Natural killer cell (primary cell): ENCODE results near the gene DPYSL3. TPM values are rescaled to one million over a fixed set of nuclear protein-coding genes. Genes with fewer than 3 reads are reported as not detected.

Experiments
- ATAC-seq, 3 donors: fragments of 150-1000 bp in 2 of 3; fragments of 200-7000 bp in 1 of 3; cut with Tn5 transposase; 1 replicate in 1 of 3; 2 replicates in 2 of 3; pipeline ENCODE4 v1.10.0; 2021; ENCODE audit warnings: mild to moderate bottlenecking in 2 of 3, moderate library complexity in 2 of 3
- DNase-seq, 2 donors: peaks; one replicate each; pipeline versions ENCODE4 v3.0.0 to v3.0.0-alpha.2; 2013 to 2021; ENCODE audit warnings: mixed read lengths in 1 of 2
- H3K27ac ChIP-seq: one replicate; pipeline ENCODE4 v1.5.1; 2013; ENCODE audit warnings: mild to moderate bottlenecking, low read length
- H3K27me3 ChIP-seq: one replicate; pipeline ENCODE4 v1.6.1; 2013; ENCODE audit warnings: low read length; ENCODE audit not compliant: control insufficient read depth, insufficient read depth
- H3K36me3 ChIP-seq: one replicate; pipeline ENCODE4 v1.6.1; 2013; ENCODE audit warnings: low read length; ENCODE audit not compliant: control insufficient read depth, insufficient read depth
- H3K4me1 ChIP-seq: one replicate; pipeline ENCODE4 v1.6.1; 2013; ENCODE audit warnings: low read length; ENCODE audit not compliant: control insufficient read depth, insufficient read depth
- H3K4me3 ChIP-seq: one replicate; pipeline ENCODE4 v1.5.1; 2013; ENCODE audit warnings: low read length
- H3K9me3 ChIP-seq: one replicate; pipeline ENCODE4 v1.6.1; 2013; ENCODE audit warnings: low read length; ENCODE audit not compliant: control insufficient read depth, insufficient read depth
- H3K27ac Mint-ChIP-seq, 2 donors: one replicate each; pipeline ENCODE4 v1.8.0; 2022; ENCODE audit warnings: mild to moderate bottlenecking in 2 of 2, mixed read lengths in 2 of 2, moderate library complexity in 1 of 2
- H3K27me3 Mint-ChIP-seq, 2 donors: one replicate each; pipeline ENCODE4 v1.8.0; 2022; ENCODE audit warnings: low read depth in 2 of 2, mixed read lengths in 2 of 2
- H3K36me3 Mint-ChIP-seq: one replicate; pipeline ENCODE4 v1.8.0; 2022; ENCODE audit warnings: mixed read lengths
- H3K4me1 Mint-ChIP-seq, 2 donors: one replicate each; pipeline ENCODE4 v1.8.0; 2022; ENCODE audit warnings: mixed read lengths in 2 of 2
- H3K4me3 Mint-ChIP-seq: one replicate; pipeline ENCODE4 v1.8.0; 2022; ENCODE audit warnings: mild to moderate bottlenecking, moderate library complexity, mixed read lengths
- H3K9me3 Mint-ChIP-seq, 2 donors: one replicate each; pipeline ENCODE4 v1.8.0; 2022; ENCODE audit warnings: mixed read lengths in 2 of 2
- WGBS: methylation state at CpG from one replicate; pipeline ENCODE4 v1.1.7; 2013; ENCODE audit warnings: missing lambda C conversion rate; ENCODE audit not compliant: insufficient coverage; 5-methylcytosine and 5-hydroxymethylcytosine counted together
- intact Hi-C: fragments of 100-400 bp; cut with micrococcal nuclease; formaldehyde crosslinking; loops from one replicate; pipeline ENCODE4 v1.14.2; 2022
- total RNA-seq, 4 donors: library from RNA; stranded (reverse); fragments of 120-200 nt in 1 of 4; gene quantifications; one replicate each; pipeline versions ENCODE4 v1.2.3 to v1.2.4, GENCODE V29; 2013 to 2022
- TF ChIP-seq, protein P1 (sequence below): fragments of 200-600 bp; IDR thresholded peaks from one replicate; pipeline ENCODE4 v1.8.0; 2022; ENCODE audit warnings: antibody characterized with exemption

The DPYSL3 gene
- not detected for total RNA-seq
- total RNA-seq (2013) = not detected

DNA sequence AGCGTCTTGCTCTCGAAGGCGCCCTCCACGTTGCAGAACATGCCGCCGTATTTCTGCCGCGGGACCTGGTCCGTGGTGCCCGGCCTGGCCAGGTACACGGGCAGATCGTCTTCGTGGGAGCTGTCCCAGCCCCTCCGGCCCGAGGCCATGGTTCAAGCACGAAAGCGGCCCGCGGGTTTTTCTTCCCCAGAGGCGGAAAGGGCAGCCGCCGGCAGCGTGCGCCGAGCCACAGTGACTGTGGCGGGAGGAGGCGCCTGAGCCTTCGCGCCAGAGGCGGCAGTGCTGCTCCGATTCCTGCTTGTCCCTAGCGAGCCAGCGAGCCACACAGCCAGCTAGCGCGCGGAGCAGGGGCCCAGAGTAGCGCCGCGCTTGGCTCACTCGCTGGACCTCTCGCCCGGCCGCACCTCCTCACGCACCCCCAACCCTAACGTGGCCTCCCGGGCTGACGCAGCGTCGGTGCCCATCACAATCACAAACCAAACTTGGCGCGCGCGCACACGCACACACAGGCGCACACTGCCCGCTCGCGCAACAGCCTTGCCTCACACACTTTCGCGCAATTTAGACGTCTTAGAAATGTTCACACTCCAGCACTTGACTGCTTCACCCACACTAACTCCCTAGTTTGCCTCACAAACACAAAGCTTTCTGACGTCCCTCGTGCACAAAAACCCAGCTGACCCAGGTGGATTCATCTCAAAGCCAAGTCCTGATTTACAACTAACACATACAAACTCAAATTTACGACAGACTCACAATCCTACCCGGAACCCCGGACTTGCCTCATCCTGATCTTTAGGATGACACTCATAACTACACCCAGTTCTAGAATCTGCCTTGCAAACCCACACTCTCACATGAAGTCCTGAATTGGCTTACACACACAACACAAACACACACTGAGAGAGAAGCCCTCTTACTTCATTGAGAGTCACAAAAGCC, at the start of gene DPYSL3:
Gene DPYSL3, minus strand, starts transcription at position 359 of the 942 bp plus-strand sequence. Its CDS starts 210 bp downstream, at position 149.
- intact Hi-C loops = no loop called here
- WGBS = 4% methylated on average over 66 of the region's 66 CpGs
- no peak within 1 kb of the TSS for H3K4me3 Mint-ChIP-seq
- DNase-seq = no peak
- no peaks in the 10 kb centered on the region for H3K36me3 Mint-ChIP-seq
- peaks cover 0 to 6% of the 10 kb centered on the region in 2 donors for H3K4me1 Mint-ChIP-seq
- TF ChIP-seq, protein P1, sequence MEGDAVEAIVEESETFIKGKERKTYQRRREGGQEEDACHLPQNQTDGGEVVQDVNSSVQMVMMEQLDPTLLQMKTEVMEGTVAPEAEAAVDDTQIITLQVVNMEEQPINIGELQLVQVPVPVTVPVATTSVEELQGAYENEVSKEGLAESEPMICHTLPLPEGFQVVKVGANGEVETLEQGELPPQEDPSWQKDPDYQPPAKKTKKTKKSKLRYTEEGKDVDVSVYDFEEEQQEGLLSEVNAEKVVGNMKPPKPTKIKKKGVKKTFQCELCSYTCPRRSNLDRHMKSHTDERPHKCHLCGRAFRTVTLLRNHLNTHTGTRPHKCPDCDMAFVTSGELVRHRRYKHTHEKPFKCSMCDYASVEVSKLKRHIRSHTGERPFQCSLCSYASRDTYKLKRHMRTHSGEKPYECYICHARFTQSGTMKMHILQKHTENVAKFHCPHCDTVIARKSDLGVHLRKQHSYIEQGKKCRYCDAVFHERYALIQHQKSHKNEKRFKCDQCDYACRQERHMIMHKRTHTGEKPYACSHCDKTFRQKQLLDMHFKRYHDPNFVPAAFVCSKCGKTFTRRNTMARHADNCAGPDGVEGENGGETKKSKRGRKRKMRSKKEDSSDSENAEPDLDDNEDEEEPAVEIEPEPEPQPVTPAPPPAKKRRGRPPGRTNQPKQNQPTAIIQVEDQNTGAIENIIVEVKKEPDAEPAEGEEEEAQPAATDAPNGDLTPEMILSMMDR = no peak
- no peak within 1 kb of the TSS for H3K27ac ChIP-seq
- H3K27ac Mint-ChIP-seq = no peak within 1 kb of the TSS
- no peaks in the 10 kb centered on the region for H3K9me3 Mint-ChIP-seq
- no peak within 1 kb of the TSS for H3K4me3 ChIP-seq
- no peaks in the 10 kb centered on the region for H3K36me3 ChIP-seq
- peaks cover 30 to 39% of the 10 kb centered on the region in 2 donors for H3K27me3 Mint-ChIP-seq
- H3K4me1 ChIP-seq = no peaks in the 10 kb centered on the region
- no peaks in the 10 kb centered on the region for H3K9me3 ChIP-seq
- ATAC-seq = no peak
- H3K27me3 ChIP-seq = peaks cover 5% of the 10 kb centered on the region

DNA sequence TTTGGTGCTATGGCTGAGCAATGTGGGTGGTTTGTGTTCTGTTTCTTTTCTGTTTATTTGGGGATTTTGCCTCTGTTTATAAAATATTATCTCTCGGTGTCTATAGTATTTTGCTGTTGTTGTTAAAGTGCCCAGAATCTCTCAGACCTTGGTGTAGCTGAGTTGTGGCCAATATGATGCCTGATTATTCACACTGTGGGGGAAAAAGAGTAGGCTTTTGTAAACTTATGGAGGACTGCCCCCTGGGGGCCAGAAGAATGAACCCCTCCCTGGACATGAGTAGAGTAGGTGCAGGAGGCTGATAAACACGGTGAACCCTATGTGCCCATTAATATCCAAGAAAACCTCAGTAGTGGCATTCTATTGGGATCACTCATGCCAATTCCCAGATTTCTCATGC, 49.0 kb upstream of the DPYSL3 start:
- Histone ChIP-seq H3K4me3 (no peak overlapping the region), H3K27me3 (no peaks in the 10 kb centered on the region), H3K36me3 (no peaks in the 10 kb centered on the region), H3K4me1 (no peaks in the 10 kb centered on the region), H3K27ac (no peak overlapping the region), H3K9me3 (no peaks in the 10 kb centered on the region)
- no peak overlapping the region for H3K4me3 Mint-ChIP-seq
- H3K9me3 Mint-ChIP-seq = no peaks in the 10 kb centered on the region
- no peaks in the 10 kb centered on the region for H3K36me3 Mint-ChIP-seq
- H3K27me3 Mint-ChIP-seq = peaks cover 6 to 15% of the 10 kb centered on the region in 2 donors
- TF ChIP-seq, protein P1 = no peak
- DNase-seq (no peak), ATAC-seq (no peak)
- intact Hi-C loops = no loop called here
- H3K4me1 Mint-ChIP-seq = no peaks in the 10 kb centered on the region
- WGBS = 28% methylated on average over 2 of the region's 2 CpGs
- H3K27ac Mint-ChIP-seq = no peak overlapping the region

DNA sequence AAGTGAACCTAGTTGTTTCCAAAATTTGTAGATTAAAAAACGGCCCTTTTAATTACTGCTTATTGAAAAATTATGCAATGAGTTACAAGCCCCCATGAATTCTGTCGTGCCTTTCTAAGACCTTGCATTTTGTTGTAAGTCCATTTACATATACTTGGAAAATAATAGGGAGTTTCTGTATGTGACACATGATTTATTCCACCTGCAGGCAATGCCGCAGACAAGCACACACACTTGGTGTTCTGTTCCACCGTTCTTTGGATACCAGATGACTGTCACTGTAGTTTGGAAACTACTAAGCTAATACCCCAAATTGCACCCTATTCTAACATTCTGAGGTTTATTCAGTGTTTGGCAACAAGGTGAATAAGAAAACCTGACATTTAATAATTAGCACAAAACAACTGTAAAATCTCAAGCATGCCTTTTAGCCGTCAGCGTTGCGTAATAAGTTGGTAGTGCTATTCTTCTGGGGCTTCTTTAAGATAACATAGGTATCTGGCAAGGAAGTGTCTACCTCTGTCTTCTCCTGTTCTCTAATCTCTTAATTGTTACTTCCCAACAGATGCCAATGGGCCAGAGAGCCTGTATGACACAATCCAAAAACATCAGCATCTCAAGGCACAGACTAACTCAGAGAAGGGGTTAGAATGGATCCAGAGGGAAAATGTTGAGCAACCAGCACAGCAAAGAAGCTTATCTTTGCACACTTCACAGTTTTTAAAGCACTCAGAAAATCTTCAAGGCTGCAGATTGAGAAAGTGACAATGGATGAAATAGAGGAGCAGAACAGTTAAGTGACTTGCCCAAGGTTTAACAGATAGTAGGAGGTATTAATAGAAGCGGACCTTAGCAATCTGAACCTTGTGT, 48.2 kb upstream of the DPYSL3 start:
- no peak overlapping the region for H3K27ac Mint-ChIP-seq
- Histone ChIP-seq H3K4me3 (no peak overlapping the region), H3K4me1 (no peaks in the 10 kb centered on the region), H3K27ac (no peak overlapping the region), H3K9me3 (no peaks in the 10 kb centered on the region), H3K36me3 (no peaks in the 10 kb centered on the region), H3K27me3 (no peaks in the 10 kb centered on the region)
- no peak overlapping the region for H3K4me3 Mint-ChIP-seq
- WGBS = 94% methylated on average over 4 of the region's 8 CpGs
- DNase-seq = no peak
- H3K27me3 Mint-ChIP-seq = peaks cover 6 to 17% of the 10 kb centered on the region in 2 donors
- no peaks in the 10 kb centered on the region for H3K9me3 Mint-ChIP-seq
- intact Hi-C loops = no loop called here
- H3K4me1 Mint-ChIP-seq = no peaks in the 10 kb centered on the region
- H3K36me3 Mint-ChIP-seq = no peaks in the 10 kb centered on the region
- TF ChIP-seq, protein P1 = no peak
- ATAC-seq = no peak
